H1 (cell line): ENCODE measurements around the gene PAQR5. TPM values are rescaled to one million over a fixed set of nuclear protein-coding genes. Genes with fewer than 3 reads are reported as not detected.

Source experiments
- HDAC6 ChIP-seq: IDR thresholded peaks from one replicate; pipeline ENCODE4 v1.7.1; 2012; ENCODE audit warnings: low read depth, mild to moderate bottlenecking, inconsistent platforms, low read length, moderate library complexity
- NRF1 ChIP-seq: IDR thresholded peaks from 2 replicates; pipeline ENCODE4 v1.6.1; 2011; ENCODE audit warnings: mild to moderate bottlenecking, low read depth, low read length, improper control_type of control experiment
- POLR2A ChIP-seq, 2 experiments: IDR thresholded peaks; 1 replicate in 1 of 2; 2 replicates in 1 of 2; pipeline ENCODE4 v1.6.1; 2011; ENCODE audit warnings: low read depth in 2 of 2, low read length in 2 of 2, mild to moderate bottlenecking in 2 of 2; ENCODE audit errors: control extremely low read depth in 1 of 2
- RBBP5 ChIP-seq: IDR thresholded peaks from 2 replicates; pipeline ENCODE4 v1.7.1; 2012; ENCODE audit warnings: low read depth, mild to moderate bottlenecking, inconsistent platforms, low read length, moderate library complexity, borderline replicate concordance
- SIX5 ChIP-seq: IDR thresholded peaks from 2 replicates; pipeline ENCODE4 v1.6.1; 2011; ENCODE audit warnings: mild to moderate bottlenecking, low read depth, low read length
- ZNF274 ChIP-seq: IDR thresholded peaks from 2 replicates; pipeline ENCODE4 v1.7.0; 2012; ENCODE audit warnings: low read length, borderline replicate concordance; ENCODE audit errors: extremely low read depth
- polyA plus RNA-seq, 7 experiments: library from polyadenylated mRNA; depleted of rRNA in 3 of 7; stranded (reverse) in 5 of 7; unstranded in 2 of 7; fragments of >200 nt in 5 of 7; fragments of 200-250 nt in 2 of 7; gene quantifications; 1 replicate in 5 of 7; 2 replicates in 1 of 7; 4 replicates in 1 of 7; pipeline versions ENCODE4 v1.2.1 to v1.2.3, GENCODE V29; 2011 to 2013; ENCODE audit warnings: missing spikeins in 2 of 7, mixed read lengths in 2 of 7
- total RNA-seq: library from RNA; stranded (reverse); fragmentation: NEBNext Ultra II Directional; extraction: Animal tissue kit (Norgen Biotek cat#: 25700); gene quantifications from 2 replicates; pipeline ENCODE4 v1.2.1, GENCODE V29; 2021

Gene PAQR5
- total and polyA plus RNA-seq, 2 of the 8 experiments (the other 6 are each of a cell fraction or from before 2014, with no cell fraction given): 8.7 to 18.1 TPM

DNA sequence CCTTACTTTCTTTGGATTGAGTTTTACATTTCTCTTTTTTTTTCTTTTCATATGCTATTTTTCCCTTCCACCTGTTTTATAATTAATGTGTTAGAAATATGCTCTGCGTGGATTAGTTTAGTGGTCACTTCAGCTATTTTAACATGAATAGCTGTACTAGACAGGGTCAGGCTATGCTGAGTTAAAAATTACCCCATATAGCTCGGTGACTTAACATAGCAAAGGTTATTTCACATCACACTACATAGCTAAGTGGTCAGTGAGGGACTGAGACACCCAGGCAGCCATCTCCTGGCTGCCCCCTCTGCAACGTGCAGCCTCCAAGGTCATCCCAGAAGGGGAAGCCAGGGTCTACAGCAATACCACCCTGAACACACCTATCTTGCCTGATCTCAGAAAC lies 68.5 kb downstream of the PAQR5 start (continued):
- no peak for TF ChIP-seq POLR2A (IDR thresholded peaks at IDR 0.05; ENCODE audit: control extremely low read depth in 1 of 2, low read depth in 2 of 2, low read length in 2 of 2)
- TF ChIP-seq SIX5: no peak
- no peak for TF ChIP-seq HDAC6
- no peak for TF ChIP-seq NRF1
- no peak for TF ChIP-seq RBBP5
- TF ChIP-seq ZNF274: no peak
